ENCODE data around the gene ASIC1.

DNA sequence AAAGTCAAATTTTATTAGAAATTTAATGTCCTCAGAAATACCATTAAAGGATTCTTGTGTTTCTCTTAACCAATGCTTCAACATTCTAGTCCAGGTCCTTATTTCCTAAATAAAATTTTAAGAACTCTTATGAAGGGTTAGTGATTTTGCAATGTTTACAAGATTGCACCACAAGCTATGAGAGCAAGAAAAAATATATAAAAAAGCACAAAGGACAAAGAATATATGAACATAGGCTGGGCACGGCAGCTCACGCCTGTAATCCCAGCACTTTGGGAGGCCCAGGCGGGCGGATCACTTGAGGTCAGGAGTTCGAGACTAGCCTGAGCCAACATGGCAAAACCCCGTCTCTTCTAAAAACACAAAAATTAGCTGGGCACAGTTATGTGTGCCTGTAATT lies 39.8 kb upstream of the ASIC1 start:
- TF ChIP-seq, protein P1, sequence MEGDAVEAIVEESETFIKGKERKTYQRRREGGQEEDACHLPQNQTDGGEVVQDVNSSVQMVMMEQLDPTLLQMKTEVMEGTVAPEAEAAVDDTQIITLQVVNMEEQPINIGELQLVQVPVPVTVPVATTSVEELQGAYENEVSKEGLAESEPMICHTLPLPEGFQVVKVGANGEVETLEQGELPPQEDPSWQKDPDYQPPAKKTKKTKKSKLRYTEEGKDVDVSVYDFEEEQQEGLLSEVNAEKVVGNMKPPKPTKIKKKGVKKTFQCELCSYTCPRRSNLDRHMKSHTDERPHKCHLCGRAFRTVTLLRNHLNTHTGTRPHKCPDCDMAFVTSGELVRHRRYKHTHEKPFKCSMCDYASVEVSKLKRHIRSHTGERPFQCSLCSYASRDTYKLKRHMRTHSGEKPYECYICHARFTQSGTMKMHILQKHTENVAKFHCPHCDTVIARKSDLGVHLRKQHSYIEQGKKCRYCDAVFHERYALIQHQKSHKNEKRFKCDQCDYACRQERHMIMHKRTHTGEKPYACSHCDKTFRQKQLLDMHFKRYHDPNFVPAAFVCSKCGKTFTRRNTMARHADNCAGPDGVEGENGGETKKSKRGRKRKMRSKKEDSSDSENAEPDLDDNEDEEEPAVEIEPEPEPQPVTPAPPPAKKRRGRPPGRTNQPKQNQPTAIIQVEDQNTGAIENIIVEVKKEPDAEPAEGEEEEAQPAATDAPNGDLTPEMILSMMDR (IDR thresholded peaks at IDR 0.05), result no peak
- TF ChIP-seq POLR2A (IDR thresholded peaks at IDR 0.05), result no peak

All from stomach (tissue), 4 donors.